GM21390 (cell line): ENCODE results near the gene VCY1B.
"Not testable (repeated sequence)": the region's sequence is repeated elsewhere in the genome, so short reads cannot be mapped to it uniquely, and the experiment has no call there.

Experiments used
- ATAC-seq: cut with Tn5 transposase; IDR thresholded peaks from one replicate; pipeline ENCODE4 v1.9.1; 2021; ENCODE audit not compliant: unreplicated experiment

Gene VCY1B

DNA sequence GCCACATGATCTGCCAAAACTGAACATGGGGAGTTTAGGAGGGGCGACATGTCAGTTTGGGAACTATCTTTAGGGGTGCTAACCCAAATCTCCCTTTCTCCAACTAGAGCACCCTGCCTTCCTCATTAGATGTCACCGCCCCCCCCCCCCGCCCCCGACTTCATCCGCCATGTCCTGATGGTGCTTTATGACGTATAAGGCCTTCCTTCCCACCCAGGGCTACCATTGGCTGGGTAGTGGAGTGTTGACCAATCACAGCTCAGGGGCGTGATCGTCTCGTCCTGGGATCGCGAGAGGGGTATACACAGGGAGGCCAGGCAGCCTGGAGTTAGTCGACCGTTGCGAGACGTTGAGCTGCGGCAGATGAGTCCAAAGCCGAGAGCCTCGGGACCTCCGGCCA lies at the start of gene VCY1B:
VCY1B (plus strand) TSS at position 301 of the 400 bp plus-strand sequence; CDS start at position 364, 63 bp downstream.
- ATAC-seq = not testable (repeated sequence)

DNA sequence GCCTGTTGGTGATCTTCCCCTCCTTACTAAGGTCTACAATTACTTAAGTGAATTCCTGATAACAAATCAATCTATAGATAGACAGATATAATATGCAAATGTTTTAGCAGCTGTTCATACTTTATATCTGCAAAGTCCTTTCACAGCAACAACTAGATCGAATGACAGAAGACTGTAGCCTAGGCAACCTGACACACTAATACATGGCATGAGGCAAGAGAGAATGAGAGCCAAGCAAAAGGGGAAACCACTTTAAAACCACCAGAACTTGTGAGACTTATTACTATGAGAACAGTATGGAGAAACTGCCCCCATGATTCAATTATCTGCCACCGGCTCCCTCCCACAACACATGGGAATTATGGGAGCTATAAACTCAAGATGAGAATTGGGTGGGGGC lies 44.1 kb upstream of the VCY1B start:
- ATAC-seq = not testable (repeated sequence)

DNA sequence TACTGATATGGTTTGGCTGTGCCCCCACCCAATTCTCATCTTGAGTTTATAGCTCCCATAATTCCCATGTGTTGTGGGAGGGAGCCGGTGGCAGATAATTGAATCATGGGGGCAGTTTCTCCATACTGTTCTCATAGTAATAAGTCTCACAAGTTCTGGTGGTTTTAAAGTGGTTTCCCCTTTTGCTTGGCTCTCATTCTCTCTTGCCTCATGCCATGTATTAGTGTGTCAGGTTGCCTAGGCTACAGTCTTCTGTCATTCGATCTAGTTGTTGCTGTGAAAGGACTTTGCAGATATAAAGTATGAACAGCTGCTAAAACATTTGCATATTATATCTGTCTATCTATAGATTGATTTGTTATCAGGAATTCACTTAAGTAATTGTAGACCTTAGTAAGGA lies 25.6 kb upstream of the VCY1B start:
- ATAC-seq = not testable (repeated sequence)

DNA sequence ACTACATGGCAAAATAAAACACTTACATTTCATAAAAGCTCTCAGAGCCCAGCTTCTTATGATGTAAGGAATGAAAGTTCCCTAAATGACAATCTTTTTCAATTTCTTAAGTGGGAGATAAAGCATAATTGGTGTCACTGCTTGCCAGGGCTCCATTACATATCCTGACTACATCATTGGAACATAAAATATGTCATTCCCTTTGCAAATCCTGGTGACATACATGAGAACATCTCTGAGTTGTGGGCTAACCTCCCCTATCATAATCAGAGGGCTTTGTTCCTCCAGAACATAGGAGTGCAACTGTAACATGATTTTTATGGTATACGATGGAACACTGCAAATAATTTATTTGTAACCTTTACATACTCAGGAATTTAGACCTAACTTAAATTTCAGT lies 29.9 kb downstream of the VCY1B start:
- no peak for ATAC-seq
